SK-N-SH treated with all-trans-retinoic acid at 6 μM for 48 hours (cell line): Measurements from ENCODE around the gene KRTAP20-3.

Experiments used
- ATAC-seq: fragments of 200-7000 bp; cut with Tn5 transposase; 3 replicates; pipeline ENCODE4 v1.9.1; 2020; ENCODE audit warnings: mild to moderate bottlenecking, moderate library complexity
- ARNTL ChIP-seq: fragments of 450-650 bp; formaldehyde crosslinking; IDR thresholded peaks from 2 replicates; pipeline ENCODE4 v1.5.0; 2020; ENCODE audit warnings: low read depth, mild to moderate bottlenecking, moderate library complexity, borderline replicate concordance
- BACH2 ChIP-seq: fragments of 250-450 bp; sonication (Bioruptor Pico); IDR thresholded peaks from 2 replicates; pipeline ENCODE4 v1.9.0; 2021; ENCODE audit warnings: mild to moderate bottlenecking, borderline replicate concordance
- ESRRG ChIP-seq: fragments of 250-450 bp; sonication (Bioruptor Pico); IDR thresholded peaks from 2 replicates; pipeline ENCODE4 v1.6.1; 2021; ENCODE audit warnings: mild to moderate bottlenecking
- GLIS3 ChIP-seq: fragments of 250-450 bp; sonication (Bioruptor Pico); IDR thresholded peaks from 2 replicates; pipeline ENCODE4 v1.5.0; 2020; ENCODE audit warnings: mild to moderate bottlenecking, moderate library complexity
- ISL1 ChIP-seq: fragments of 250-450 bp; sonication (Bioruptor Pico); IDR thresholded peaks from 2 replicates; pipeline ENCODE4 v2.1.2; 2022; ENCODE audit warnings: mild to moderate bottlenecking, moderate library complexity
- OSR1 ChIP-seq: fragments of 250-450 bp; sonication (Bioruptor Pico); IDR thresholded peaks from 2 replicates; pipeline ENCODE4 v1.8.0; 2022; ENCODE audit warnings: moderate library complexity, mild to moderate bottlenecking, inconsistent platforms
- POU6F1 ChIP-seq: fragments of 250-450 bp; sonication (Bioruptor Pico); IDR thresholded peaks from 2 replicates; pipeline ENCODE4 v1.8.0; 2021; ENCODE audit warnings: low read depth, mild to moderate bottlenecking, moderate library complexity, borderline replicate concordance
- PPARA ChIP-seq: fragments of 250-450 bp; sonication (Bioruptor Pico); IDR thresholded peaks from 2 replicates; pipeline ENCODE4 v1.5.0; 2020; ENCODE audit warnings: mild to moderate bottlenecking, borderline replicate concordance
- RARB ChIP-seq: fragments of 250-450 bp; sonication (Bioruptor Pico); IDR thresholded peaks from 2 replicates; pipeline ENCODE4 v1.8.0; 2021; ENCODE audit warnings: mild to moderate bottlenecking, moderate library complexity
- SNAI2 ChIP-seq: fragments of 250-450 bp; sonication (Bioruptor Pico); IDR thresholded peaks from 2 replicates; pipeline ENCODE4 v1.5.0; 2020; ENCODE audit warnings: mild to moderate bottlenecking, moderate library complexity
- TCF4 ChIP-seq: fragments of 250-450 bp; sonication (Bioruptor Pico); IDR thresholded peaks from 2 replicates; pipeline ENCODE4 v1.8.0; 2021; ENCODE audit warnings: mild to moderate bottlenecking, moderate library complexity, borderline replicate concordance
- TOX ChIP-seq: fragments of 250-450 bp; sonication (Bioruptor Pico); IDR thresholded peaks from 2 replicates; pipeline ENCODE4 v1.8.0; 2021; ENCODE audit warnings: mild to moderate bottlenecking, moderate library complexity, borderline replicate concordance
- TSHZ2 ChIP-seq: fragments of 250-450 bp; sonication (Bioruptor Pico); IDR thresholded peaks from 2 replicates; pipeline ENCODE4 v1.5.0; 2020; ENCODE audit warnings: mild to moderate bottlenecking, moderate library complexity
- ZFP3 ChIP-seq: fragments of 250-450 bp; sonication (Bioruptor Pico); IDR thresholded peaks from 2 replicates; pipeline ENCODE4 v1.5.0; 2020; ENCODE audit warnings: mild to moderate bottlenecking, moderate library complexity
- ZFP30 ChIP-seq: fragments of 450-650 bp; formaldehyde crosslinking; IDR thresholded peaks from 2 replicates; pipeline ENCODE4 v1.5.0; 2022; ENCODE audit warnings: mild to moderate bottlenecking, moderate library complexity
- ZNF565 ChIP-seq: fragments of 450-650 bp; formaldehyde crosslinking; conservative IDR thresholded peaks from 2 replicates; pipeline ENCODE4 v1.5.0; 2020; ENCODE audit warnings: low read depth, mild to moderate bottlenecking, moderate library complexity
- ZNF70 ChIP-seq: fragments of 450-650 bp; formaldehyde crosslinking; IDR thresholded peaks from 2 replicates; pipeline ENCODE4 v1.5.0; 2020; ENCODE audit warnings: mild to moderate bottlenecking, moderate library complexity
- ZNF8 ChIP-seq: fragments of 450-650 bp; formaldehyde crosslinking; IDR thresholded peaks from 2 replicates; pipeline ENCODE4 v1.5.0; 2020; ENCODE audit warnings: mild to moderate bottlenecking, moderate library complexity
- TF ChIP-seq, protein P1 (sequence below): fragments of 250-450 bp; sonication (Bioruptor Pico); IDR thresholded peaks from 2 replicates; pipeline ENCODE4 v1.5.1; 2020; ENCODE audit warnings: low read depth, mild to moderate bottlenecking, moderate library complexity
- TF ChIP-seq, protein P2 (sequence below): fragments of 250-450 bp; sonication (Bioruptor Pico); IDR thresholded peaks from 2 replicates; pipeline ENCODE4 v1.5.1; 2021; ENCODE audit warnings: mild to moderate bottlenecking, moderate library complexity
- TF ChIP-seq, protein P3 (sequence below): fragments of 250-450 bp; sonication (Bioruptor Pico); IDR thresholded peaks from 2 replicates; pipeline ENCODE4 v1.8.0; 2020; ENCODE audit warnings: mild to moderate bottlenecking, moderate library complexity, borderline replicate concordance

KRTAP20-3 gene

GRCh38 chr21:30668776-30669175, 26.1 kb downstream of the KRTAP20-3 start (continued):
- TF ChIP-seq, protein P1, sequence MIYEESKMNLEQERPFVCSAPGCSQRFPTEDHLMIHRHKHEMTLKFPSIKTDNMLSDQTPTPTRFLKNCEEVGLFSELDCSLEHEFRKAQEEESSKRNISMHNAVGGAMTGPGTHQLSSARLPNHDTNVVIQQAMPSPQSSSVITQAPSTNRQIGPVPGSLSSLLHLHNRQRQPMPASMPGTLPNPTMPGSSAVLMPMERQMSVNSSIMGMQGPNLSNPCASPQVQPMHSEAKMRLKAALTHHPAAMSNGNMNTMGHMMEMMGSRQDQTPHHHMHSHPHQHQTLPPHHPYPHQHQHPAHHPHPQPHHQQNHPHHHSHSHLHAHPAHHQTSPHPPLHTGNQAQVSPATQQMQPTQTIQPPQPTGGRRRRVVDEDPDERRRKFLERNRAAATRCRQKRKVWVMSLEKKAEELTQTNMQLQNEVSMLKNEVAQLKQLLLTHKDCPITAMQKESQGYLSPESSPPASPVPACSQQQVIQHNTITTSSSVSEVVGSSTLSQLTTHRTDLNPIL: no peak

GRCh38 chr21:30672985-30673650, 30.5 kb downstream of the KRTAP20-3 start:
- ATAC-seq: no peak
- TF ChIP-seq TOX (CRISPR knock-in tag) (no peak), RARB (CRISPR knock-in tag) (no peak), ISL1 (CRISPR knock-in tag) (no peak), ESRRG (CRISPR knock-in tag) (no peak), SNAI2 (no peak), ZNF565 (CRISPR knock-in tag) (no peak), ARNTL (no peak), GLIS3 (CRISPR knock-in tag) (no peak), PPARA (CRISPR knock-in tag) (no peak), TCF4 (CRISPR knock-in tag) (no peak), ZFP3 (CRISPR knock-in tag) (no peak), ZNF70 (no peak), TSHZ2 (CRISPR knock-in tag) (no peak), POU6F1 (CRISPR knock-in tag) (no peak), ZFP30 (CRISPR knock-in tag) (no peak), BACH2 (CRISPR knock-in tag) (no peak)
- TF ChIP-seq, protein P2, sequence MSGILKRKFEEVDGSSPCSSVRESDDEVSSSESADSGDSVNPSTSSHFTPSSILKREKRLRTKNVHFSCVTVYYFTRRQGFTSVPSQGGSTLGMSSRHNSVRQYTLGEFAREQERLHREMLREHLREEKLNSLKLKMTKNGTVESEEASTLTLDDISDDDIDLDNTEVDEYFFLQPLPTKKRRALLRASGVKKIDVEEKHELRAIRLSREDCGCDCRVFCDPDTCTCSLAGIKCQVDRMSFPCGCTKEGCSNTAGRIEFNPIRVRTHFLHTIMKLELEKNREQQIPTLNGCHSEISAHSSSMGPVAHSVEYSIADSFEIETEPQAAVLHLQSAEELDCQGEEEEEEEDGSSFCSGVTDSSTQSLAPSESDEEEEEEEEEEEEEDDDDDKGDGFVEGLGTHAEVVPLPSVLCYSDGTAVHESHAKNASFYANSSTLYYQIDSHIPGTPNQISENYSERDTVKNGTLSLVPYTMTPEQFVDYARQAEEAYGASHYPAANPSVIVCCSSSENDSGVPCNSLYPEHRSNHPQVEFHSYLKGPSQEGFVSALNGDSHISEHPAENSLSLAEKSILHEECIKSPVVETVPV (CRISPR knock-in tag): no peak
- TF ChIP-seq, protein P3, sequence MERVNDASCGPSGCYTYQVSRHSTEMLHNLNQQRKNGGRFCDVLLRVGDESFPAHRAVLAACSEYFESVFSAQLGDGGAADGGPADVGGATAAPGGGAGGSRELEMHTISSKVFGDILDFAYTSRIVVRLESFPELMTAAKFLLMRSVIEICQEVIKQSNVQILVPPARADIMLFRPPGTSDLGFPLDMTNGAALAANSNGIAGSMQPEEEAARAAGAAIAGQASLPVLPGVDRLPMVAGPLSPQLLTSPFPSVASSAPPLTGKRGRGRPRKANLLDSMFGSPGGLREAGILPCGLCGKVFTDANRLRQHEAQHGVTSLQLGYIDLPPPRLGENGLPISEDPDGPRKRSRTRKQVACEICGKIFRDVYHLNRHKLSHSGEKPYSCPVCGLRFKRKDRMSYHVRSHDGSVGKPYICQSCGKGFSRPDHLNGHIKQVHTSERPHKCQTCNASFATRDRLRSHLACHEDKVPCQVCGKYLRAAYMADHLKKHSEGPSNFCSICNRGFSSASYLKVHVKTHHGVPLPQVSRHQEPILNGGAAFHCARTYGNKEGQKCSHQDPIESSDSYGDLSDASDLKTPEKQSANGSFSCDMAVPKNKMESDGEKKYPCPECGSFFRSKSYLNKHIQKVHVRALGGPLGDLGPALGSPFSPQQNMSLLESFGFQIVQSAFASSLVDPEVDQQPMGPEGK (CRISPR knock-in tag): no peak

DNA sequence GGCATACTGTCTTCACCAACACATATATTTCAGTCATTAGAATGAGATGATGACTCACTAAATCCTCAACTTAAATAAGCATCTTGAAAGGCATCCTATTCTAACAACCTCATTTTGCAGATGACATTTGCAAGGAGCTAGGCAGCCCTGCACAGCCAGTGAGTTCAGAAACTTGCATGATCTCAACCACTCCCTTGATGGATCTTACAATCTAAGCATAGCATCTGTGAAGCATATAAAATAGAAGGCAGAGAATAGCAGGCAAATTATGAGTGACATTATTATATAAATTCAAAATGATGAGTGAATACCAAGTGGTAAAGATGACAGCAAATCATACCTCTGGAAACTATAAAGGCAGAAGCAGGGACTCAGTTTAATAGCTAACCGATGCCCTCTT, 31.6 kb downstream of the KRTAP20-3 start:
- no peak for ATAC-seq
- TF ChIP-seq, protein P1: no peak
- TF ChIP-seq OSR1 (CRISPR knock-in tag): no peak
- TF ChIP-seq TCF4 (CRISPR knock-in tag): no peak
- TF ChIP-seq, protein P2 (CRISPR knock-in tag): no peak
- TF ChIP-seq ISL1 (CRISPR knock-in tag): no peak
- TF ChIP-seq ZNF70: no peak
- TF ChIP-seq POU6F1 (CRISPR knock-in tag): no peak
- TF ChIP-seq TSHZ2 (CRISPR knock-in tag): no peak
- no peak for TF ChIP-seq ZNF8 (CRISPR knock-in tag)
